HTR-8/SVneo (cell line): Measurements from ENCODE around the gene TPCN1.

Experiments used
- DNase-seq: peaks from one replicate; pipeline ENCODE4 v3.0.0; 2011; ENCODE audit warnings: low spot score, mixed read lengths; ENCODE audit not compliant: insufficient read length
- FAIRE-seq: peaks from 2 replicates; lab custom pipeline; 2011; peaks lifted over from hg19 to GRCh38; lab: Jason Lieb, UNC

The TPCN1 gene

GRCh38 chr12:113221997-113222729 lies 899 bp downstream of the TPCN1 start:
- FAIRE-seq: no peak
- no peak for DNase-seq

GRCh38 chr12:113222730-113223531 lies 1.7 kb downstream of the TPCN1 start:
- no peak for FAIRE-seq
- DNase-seq: no peak

DNA sequence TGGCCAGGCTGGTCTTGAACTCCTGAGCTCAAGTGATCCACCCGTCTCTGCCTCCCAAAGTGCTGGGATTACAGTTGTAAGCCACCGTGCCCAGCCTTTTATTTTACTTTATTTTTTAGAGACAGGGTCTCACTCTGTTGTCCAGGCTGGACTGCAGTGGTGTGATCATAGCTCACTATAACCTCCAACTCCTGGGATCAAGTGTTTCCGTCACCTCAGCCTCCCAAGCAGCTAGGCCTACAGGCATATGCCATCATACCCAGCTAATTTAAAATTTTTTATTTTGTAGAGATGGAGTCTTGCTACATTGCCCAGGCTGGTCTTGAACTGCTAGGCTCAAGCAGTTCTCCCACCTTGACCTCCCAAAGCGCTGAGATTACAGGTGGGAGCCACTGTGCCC lies 3.7 kb downstream of the TPCN1 start:
- FAIRE-seq (no peak), DNase-seq (no peak)

- DNase-seq (no peak), FAIRE-seq (no peak)
Measured at GRCh38 chr12:113226696-113227568, 5.7 kb downstream of the TPCN1 start.

- no peak for FAIRE-seq
- no peak for DNase-seq
Measured at GRCh38 chr12:113227686-113228391, 6.6 kb downstream of the TPCN1 start.

DNA sequence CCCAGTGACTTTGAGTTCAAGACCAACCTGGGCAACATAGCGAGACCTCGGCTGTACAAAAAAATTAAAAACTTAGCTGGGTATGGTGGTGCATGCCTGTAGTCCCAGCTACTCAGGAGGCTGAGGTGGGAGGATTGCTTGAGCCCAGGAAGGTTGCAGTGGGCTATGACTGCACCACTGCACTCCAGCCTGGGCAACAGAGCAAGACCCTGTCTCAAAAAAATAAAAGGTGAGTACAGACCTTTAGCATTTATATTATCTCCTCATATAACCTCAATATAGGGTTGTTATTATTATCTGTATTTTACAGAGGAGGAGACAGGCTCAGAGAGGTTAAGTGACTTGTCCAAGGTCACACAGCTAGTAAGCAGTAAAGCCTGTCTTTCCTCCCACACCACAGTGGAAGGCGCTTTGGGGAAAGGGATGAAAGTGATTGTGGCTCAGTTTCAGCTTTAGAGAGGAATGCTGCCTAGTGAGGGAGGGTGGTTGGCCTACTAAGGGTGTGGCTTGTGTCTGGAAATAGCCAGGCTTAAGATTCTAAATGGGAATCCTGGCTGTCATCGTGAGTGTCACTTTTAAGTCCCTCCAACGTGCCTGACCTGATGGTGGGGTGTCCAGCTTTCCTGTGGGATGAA lies 7.2 kb downstream of the TPCN1 start:
- DNase-seq (no peak), FAIRE-seq (no peak)

GRCh38 chr12:113230315-113231234 lies 9.3 kb downstream of the TPCN1 start:
- FAIRE-seq (no peak), DNase-seq (no peak)

DNA sequence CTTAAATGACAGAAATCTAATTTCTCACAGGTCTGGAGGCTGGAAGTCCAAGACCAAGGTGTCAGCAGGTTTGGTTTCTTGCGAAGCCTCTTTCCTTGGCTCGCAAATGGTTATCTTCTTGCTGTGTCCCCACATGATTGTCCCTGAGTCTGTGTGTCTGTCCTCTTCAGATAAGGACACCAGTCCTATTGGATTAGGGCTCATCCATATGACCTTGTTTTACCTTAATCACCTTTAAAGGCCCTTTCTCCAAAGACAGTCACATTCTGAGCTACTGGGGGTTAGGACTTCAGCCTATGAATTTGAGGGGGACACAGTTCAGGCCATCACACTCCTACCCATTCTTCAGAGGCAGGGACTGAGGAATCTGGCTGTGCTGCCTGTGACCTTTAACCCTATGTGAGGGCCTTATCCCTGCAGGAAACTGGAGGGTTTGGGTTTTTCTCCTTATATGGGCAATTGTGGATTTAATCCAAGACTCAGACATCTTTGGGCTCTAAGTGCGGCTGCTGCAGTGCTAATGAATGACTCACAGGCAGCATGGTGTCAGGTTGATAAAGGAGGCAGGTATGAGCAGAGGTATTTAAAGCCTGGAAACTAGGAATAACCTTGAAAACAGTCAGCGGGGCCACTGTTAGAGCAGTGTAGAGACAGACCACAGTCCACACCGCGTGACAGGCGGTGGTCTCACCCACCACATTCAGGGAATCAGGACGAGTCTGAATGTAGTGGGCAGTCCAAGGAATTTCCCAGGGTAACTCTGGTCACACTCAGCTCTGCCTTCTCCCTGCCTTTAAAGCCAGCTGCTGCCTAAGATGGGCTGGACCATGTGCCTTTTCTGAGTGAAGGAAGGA lies 10.2 kb downstream of the TPCN1 start:
- DNase-seq (no peak), FAIRE-seq (no peak)

- DNase-seq: no peak
- no peak for FAIRE-seq
Measured at GRCh38 chr12:113232089-113232839, 11.0 kb downstream of the TPCN1 start.

DNA sequence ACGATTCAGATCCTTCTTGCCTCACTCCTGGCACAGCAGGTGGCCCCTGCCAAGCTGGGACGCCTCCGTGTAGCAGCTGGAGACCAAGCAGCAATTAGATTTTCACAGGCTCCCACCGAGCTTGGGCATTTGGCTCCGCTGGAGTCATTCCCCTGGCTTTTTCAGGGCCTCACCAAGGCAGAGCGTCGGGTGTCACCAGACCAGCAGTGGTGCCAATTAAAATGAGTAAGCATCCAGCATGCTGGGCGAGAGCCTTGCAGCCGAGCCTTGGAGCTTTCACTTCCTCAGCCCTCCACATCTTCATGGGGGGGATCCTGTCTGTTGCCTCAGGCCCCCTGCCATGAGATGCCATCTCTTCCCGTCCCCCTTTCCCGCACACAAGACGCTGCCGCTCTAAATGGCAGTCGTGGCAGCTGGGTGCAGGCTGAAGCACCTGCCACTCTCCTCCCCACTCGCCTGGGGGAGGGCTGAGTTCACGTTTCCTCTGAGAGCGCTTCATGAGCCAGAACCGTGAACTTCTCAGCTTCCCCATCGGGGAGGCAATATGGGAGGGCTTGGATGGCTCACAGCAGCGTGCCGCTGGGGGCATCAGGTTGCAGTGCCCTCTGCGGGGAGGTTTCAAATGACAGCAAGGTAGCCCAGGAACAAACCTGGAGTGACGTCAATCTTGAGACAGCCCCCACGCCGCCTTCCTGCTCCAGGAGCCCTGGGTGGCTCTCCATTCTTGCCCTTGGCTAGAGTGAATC lies 11.7 kb downstream of the TPCN1 start:
- FAIRE-seq: no peak
- no peak for DNase-seq

GRCh38 chr12:113233967-113234366 lies 12.7 kb downstream of the TPCN1 start:
- FAIRE-seq (no peak), DNase-seq (no peak)

DNA sequence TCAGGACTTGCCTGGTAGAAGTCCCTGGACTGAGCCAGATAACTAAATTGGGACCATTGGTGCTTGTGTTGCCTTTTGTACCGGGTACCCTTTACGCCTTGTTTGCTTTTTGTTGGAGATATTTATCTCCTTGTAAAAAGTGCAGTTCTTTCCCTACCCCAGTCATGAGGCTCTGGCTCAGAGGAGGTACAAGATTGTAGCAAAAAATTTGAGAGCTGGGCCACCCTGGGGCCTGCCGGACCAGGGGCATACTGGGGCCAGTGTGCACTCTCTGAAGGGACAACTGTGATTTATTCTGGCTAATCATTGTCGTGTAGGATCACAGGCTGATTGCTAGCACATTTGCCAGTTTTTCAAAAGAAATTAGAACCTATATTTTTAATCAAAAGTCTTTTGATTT lies 13.2 kb downstream of the TPCN1 start:
- DNase-seq: no peak
- no peak for FAIRE-seq

DNA sequence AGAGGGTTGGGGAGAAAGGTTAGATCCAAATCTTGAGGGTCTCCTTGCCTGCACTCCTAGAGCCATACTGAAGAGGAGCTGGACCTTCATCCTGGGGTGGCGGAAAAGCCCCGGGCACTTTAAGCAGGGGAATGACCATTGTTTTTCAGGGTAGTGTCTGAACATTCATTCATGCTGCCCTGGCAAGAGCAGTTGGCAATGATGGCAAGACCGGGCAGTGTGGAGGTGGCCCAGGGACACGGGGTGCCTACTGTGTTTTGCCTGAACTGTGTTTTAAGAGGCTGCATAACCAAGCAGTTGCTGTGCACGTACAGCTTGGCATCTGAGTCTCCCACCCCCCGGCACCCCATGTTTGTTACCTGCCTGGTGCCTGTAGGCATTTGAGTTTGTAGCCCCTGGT lies 14.7 kb downstream of the TPCN1 start:
- no peak for DNase-seq
- no peak for FAIRE-seq

DNA sequence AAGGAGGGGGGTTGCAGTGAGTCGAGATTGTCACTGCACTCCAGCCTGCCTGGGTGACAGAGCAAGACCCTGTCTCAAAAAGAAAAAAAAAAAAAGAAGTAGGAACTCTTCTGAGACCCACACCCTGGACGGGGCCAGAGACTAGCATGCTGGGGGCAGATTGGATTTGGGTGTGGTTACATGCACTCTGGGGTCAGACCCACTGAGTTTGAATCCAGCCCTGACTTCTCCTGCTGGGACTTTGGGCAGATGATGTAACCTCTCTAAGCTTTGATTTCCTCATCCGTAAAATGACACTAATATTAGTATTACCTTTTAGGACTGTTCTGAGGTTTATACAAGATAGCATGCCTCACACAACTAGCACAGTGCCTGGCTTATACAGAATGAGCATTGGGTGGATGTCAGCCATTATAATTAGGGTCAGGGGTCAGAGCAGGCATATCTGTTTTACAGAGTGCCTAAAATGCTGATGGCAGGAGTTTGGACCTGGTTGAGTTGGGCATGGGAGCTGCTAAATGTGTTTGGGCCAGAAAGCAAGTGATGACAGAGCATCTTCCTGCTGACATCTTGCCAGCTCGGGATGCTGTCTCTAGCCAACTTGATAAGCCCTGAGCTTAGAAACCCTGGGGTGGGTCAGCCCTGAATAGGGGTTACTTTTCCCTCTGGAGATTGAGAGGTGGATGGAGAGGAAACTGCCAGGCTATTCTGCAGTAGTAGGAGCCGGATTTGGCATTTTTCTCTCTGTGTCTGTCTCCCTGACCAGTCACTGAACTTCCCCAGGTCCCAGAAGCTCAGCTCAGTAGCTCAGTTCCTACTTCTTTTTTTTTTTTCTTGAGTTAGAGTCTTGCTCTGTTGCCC lies 15.5 kb downstream of the TPCN1 start:
- DNase-seq (no peak), FAIRE-seq (no peak)

GRCh38 chr12:113237748-113238147 lies 16.5 kb downstream of the TPCN1 start:
- FAIRE-seq (no peak), DNase-seq (no peak)
